OCI-LY1 (cell line): ENCODE data around the gene PTGES.

Source experiments
- H2AFZ ChIP-seq: fragments of 200-600 bp; sonication (generic), shearing (Covaris generic); 2 replicates; pipeline ENCODE4 v1.6.0; 2014; ENCODE audit warnings: antibody characterized with exemption, mild to moderate bottlenecking, low read length
- H3F3A ChIP-seq: fragments of 200-600 bp; sonication (generic), shearing (Covaris generic); 2 replicates; pipeline ENCODE4 v1.6.0; 2014; ENCODE audit warnings: mild to moderate bottlenecking, antibody characterized with exemption, low read length, moderate library complexity; ENCODE audit not compliant: insufficient read depth
- H3K27ac ChIP-seq: fragments of 200-600 bp; sonication (generic); 2 replicates; pipeline ENCODE4 v1.5.1; 2014; ENCODE audit warnings: low read length, mixed run types, mild to moderate bottlenecking, low read depth; ENCODE audit not compliant: poor library complexity, severe bottlenecking
- H3K27me3 ChIP-seq: fragments of 200-600 bp; sonication (generic); 2 replicates; pipeline ENCODE4 v1.6.0; 2014; ENCODE audit warnings: antibody characterized with exemption, mild to moderate bottlenecking, low read length, moderate library complexity; ENCODE audit not compliant: insufficient read depth
- H3K36me3 ChIP-seq: fragments of 200-600 bp; sonication (generic); 2 replicates; pipeline ENCODE4 v1.6.1; 2014; ENCODE audit warnings: mild to moderate bottlenecking, antibody characterized with exemption, low read length, moderate library complexity, mixed read lengths; ENCODE audit not compliant: insufficient read depth
- H3K4me1 ChIP-seq: fragments of 200-600 bp; sonication (generic); 2 replicates; pipeline ENCODE4 v1.5.1; 2014; ENCODE audit warnings: mild to moderate bottlenecking, low read length, moderate library complexity; ENCODE audit not compliant: insufficient read depth, severe bottlenecking
- H3K4me2 ChIP-seq: fragments of 200-600 bp; sonication (generic), shearing (Covaris generic); 2 replicates; pipeline ENCODE4 v1.6.1; 2014; ENCODE audit warnings: low read length
- H3K4me3 ChIP-seq: fragments of 200-600 bp; sonication (generic); 2 replicates; pipeline ENCODE4 v1.5.1; 2014; ENCODE audit warnings: low read length, low read depth, mild to moderate bottlenecking, mixed read lengths; ENCODE audit not compliant: poor library complexity, severe bottlenecking
- H3K79me2 ChIP-seq: fragments of 200-600 bp; shearing (Covaris generic); 2 replicates; pipeline ENCODE4 v1.6.1; 2016; ENCODE audit warnings: mixed run types, low read length, mixed read lengths; ENCODE audit not compliant: insufficient read depth
- H3K9ac ChIP-seq: fragments of 200-600 bp; sonication (generic), shearing (Covaris generic); 2 replicates; pipeline ENCODE4 v1.6.1; 2014; ENCODE audit warnings: mild to moderate bottlenecking, low read length, mixed read lengths
- H3K9me2 ChIP-seq: fragments of 200-600 bp; sonication (generic), shearing (Covaris generic); 2 replicates; pipeline ENCODE4 v1.6.1; 2014; ENCODE audit warnings: low read depth, mild to moderate bottlenecking, low read length, mixed read lengths
- H3K9me3 ChIP-seq: fragments of 200-600 bp; shearing (Covaris generic); 2 replicates; pipeline ENCODE4 v1.6.1; 2014; ENCODE audit warnings: low read length, mixed read lengths
- H4K20me1 ChIP-seq: fragments of 200-600 bp; sonication (generic), shearing (Covaris generic); 2 replicates; pipeline ENCODE4 v1.6.0; 2016; ENCODE audit warnings: mild to moderate bottlenecking, low read length; ENCODE audit not compliant: insufficient read depth
- EZH2 ChIP-seq: fragments of 200-600 bp; sonication (generic), shearing (Covaris generic); IDR thresholded peaks from 2 replicates; pipeline ENCODE4 v1.8.0; 2017; ENCODE audit warnings: borderline replicate concordance, mixed run types, mild to moderate bottlenecking, antibody characterized with exemption, low read length, moderate library complexity, mixed read lengths
- TF ChIP-seq, protein P1 (sequence below): fragments of 200-600 bp; sonication (generic), shearing (Covaris generic); IDR thresholded peaks from 2 replicates; pipeline ENCODE4 v1.5.1; 2017; ENCODE audit warnings: mild to moderate bottlenecking, antibody characterized with exemption, low read length, moderate library complexity, mixed read lengths

The PTGES gene

DNA sequence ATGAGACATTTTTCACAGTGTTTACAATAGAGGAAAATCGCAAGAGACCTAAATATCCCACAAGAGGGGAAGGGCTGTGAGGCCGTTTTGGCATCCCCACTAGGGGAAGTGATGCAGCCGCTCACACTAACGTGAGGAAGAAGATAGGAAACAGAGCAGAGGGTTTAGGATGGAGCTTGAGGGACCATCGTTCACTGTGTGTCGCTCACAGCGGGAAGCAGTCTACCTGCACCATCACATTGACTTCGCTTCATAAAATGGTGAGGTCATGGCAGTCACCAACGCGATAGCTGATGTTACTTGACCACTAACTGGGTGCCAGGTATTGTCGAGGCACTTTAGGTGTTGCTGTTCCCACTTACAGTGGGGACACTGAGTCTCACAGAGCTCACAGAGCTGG, 51.8 kb downstream of the PTGES start:
- no peak overlapping the region for H3K9ac ChIP-seq

DNA sequence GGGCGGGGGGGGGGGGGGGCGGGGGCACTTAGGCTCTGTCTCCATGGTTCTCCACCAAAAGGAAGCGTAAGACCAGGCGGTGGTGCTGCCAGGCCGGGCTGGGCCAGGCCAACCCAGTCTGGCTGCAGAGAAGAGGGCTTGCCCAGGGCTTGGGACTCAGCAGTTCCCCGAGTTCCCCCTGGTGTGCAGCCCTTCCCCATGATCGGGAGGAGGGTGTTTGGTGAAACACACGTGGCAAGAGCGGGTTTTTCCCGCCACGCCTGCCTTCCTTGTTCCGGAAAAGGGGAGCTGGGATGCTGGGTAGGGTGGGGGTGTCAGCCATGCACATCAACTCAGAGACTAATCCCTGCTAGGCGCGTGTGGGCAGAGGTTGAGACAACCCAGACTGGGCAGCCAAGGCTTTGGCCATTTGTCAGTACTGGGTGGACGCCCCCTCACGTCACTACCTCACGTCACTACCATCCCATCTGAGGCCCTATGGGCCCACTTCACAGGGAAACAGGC, 54.5 kb downstream of the PTGES start:
- Histone ChIP-seq H3K4me1 (no peaks in the 10 kb centered on the region), H3K9me3 (no peaks in the 10 kb centered on the region), H3K9me2 (no peaks in the 10 kb centered on the region), H3F3A (no peaks in the 10 kb centered on the region), H3K36me3 (no peaks in the 10 kb centered on the region), H3K27me3 (no peaks in the 10 kb centered on the region), H3K9ac (no peak overlapping the region), H3K79me2 (no peaks in the 10 kb centered on the region), H3K4me2 (no peak overlapping the region), H2AFZ (no peak overlapping the region), H3K4me3 (no peak overlapping the region), H4K20me1 (no peaks in the 10 kb centered on the region), H3K27ac (no peak overlapping the region)
- TF ChIP-seq, protein P1, sequence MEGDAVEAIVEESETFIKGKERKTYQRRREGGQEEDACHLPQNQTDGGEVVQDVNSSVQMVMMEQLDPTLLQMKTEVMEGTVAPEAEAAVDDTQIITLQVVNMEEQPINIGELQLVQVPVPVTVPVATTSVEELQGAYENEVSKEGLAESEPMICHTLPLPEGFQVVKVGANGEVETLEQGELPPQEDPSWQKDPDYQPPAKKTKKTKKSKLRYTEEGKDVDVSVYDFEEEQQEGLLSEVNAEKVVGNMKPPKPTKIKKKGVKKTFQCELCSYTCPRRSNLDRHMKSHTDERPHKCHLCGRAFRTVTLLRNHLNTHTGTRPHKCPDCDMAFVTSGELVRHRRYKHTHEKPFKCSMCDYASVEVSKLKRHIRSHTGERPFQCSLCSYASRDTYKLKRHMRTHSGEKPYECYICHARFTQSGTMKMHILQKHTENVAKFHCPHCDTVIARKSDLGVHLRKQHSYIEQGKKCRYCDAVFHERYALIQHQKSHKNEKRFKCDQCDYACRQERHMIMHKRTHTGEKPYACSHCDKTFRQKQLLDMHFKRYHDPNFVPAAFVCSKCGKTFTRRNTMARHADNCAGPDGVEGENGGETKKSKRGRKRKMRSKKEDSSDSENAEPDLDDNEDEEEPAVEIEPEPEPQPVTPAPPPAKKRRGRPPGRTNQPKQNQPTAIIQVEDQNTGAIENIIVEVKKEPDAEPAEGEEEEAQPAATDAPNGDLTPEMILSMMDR, result no peak
- no peak for TF ChIP-seq EZH2

More for the DNA sequence above, 51.8 kb downstream of the PTGES start:
- Histone ChIP-seq H3K4me2 (no peak overlapping the region), H3F3A (no peaks in the 10 kb centered on the region), H3K9me2 (no peaks in the 10 kb centered on the region), H3K27me3 (no peaks in the 10 kb centered on the region), H3K36me3 (no peaks in the 10 kb centered on the region), H4K20me1 (no peaks in the 10 kb centered on the region), H3K4me3 (no peak overlapping the region), H3K9me3 (no peaks in the 10 kb centered on the region), H3K27ac (no peak overlapping the region), H3K4me1 (no peaks in the 10 kb centered on the region), H3K79me2 (no peaks in the 10 kb centered on the region), H2AFZ (no peak overlapping the region)
- TF ChIP-seq, protein P1, result no peak
- TF ChIP-seq EZH2, result no peak

DNA sequence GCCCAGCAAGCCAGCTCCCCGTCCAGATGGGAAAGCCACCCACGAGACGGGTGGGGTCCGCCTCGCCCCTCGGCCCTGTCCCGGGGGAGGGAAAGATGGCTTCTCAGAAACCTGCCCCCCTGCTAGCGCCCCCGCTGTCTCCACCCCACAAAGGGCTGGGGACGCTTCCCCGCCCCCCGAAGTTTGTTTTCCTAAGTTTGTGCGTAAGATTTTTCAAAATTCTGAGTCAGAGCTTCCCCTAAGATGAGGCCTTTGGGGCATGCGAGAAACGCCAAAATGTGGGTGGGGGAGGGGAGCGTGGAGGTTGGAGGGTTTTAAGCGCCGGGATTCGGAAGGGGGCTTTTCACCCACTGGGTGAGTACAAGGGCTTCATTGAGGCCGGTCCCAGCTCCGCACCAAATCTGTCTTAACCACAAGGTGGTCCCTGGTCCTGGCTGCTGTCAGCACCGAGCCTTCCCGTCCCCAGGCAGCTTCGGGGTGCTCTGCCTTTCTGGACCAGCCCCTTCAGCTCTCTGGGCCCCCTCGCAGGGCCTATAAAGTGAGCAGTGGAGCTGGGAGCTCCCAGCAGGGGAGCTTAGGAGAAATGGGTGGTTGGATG, 55.1 kb downstream of the PTGES start:
- Histone ChIP-seq H3K4me2 (no peak overlapping the region), H3K9me3 (no peaks in the 10 kb centered on the region), H3K27ac (no peak overlapping the region), H3F3A (no peaks in the 10 kb centered on the region), H3K9ac (no peak overlapping the region), H2AFZ (no peak overlapping the region), H3K36me3 (no peaks in the 10 kb centered on the region), H4K20me1 (no peaks in the 10 kb centered on the region), H3K4me3 (no peak overlapping the region), H3K9me2 (no peaks in the 10 kb centered on the region), H3K4me1 (no peaks in the 10 kb centered on the region), H3K79me2 (no peaks in the 10 kb centered on the region), H3K27me3 (no peaks in the 10 kb centered on the region)
- TF ChIP-seq EZH2, result no peak
- TF ChIP-seq, protein P1, result no peak
